Common myeloid progenitor, CD34-positive (primary cell): ENCODE measurements around the gene CAPZB.

Source experiments
- CTCF ChIA-PET: fragments of 350-600 bp; sonication (Branson Sonifier 250); formaldehyde crosslinking; loops from one replicate; lab custom pipeline; 2021; ENCODE audit warnings: antibody characterized with exemption; lab: Charles Lee
- POLR2A ChIA-PET: fragments of 350-600 bp; sonication (Branson Sonifier 250); formaldehyde crosslinking; loops from one replicate; lab custom pipeline; 2021; ENCODE audit warnings: antibody characterized with exemption; lab: Charles Lee
- DNase-seq, 3 donors: peaks; one replicate each; pipeline versions ENCODE4 v3.0.0 to v3.0.0-alpha.2; 2013
- H3K27ac ChIP-seq, 2 experiments: 1 replicate in 1 of 2; 2 replicates in 1 of 2; pipeline ENCODE4 v1.7.0; 2013; ENCODE audit warnings: inconsistent platforms in 2 of 2, low read length in 2 of 2, mild to moderate bottlenecking in 2 of 2, low read depth in 1 of 2, moderate library complexity in 1 of 2; ENCODE audit not compliant: severe bottlenecking in 2 of 2, insufficient read depth in 1 of 2, poor library complexity in 1 of 2
- H3K27me3 ChIP-seq, 5 experiments: replicated peaks in 2 of 5; 1 replicate in 3 of 5; 2 replicates in 2 of 5; pipeline versions ENCODE4 v1.6.1 to v1.7.0; 2013; ENCODE audit warnings: low read length in 4 of 5, mild to moderate bottlenecking in 2 of 5, moderate library complexity in 2 of 5, inconsistent platforms in 1 of 5; ENCODE audit not compliant: insufficient read depth in 5 of 5, control insufficient read depth in 4 of 5
- H3K36me3 ChIP-seq, 4 experiments: 1 replicate in 2 of 4; 2 replicates in 2 of 4; pipeline versions ENCODE4 v1.6.1 to v1.7.0; 2013; ENCODE audit warnings: low read length in 3 of 4, control low read depth in 1 of 4, mild to moderate bottlenecking in 1 of 4; ENCODE audit not compliant: control insufficient read depth in 4 of 4, insufficient read depth in 4 of 4
- H3K4me1 ChIP-seq, 4 experiments: 1 replicate in 3 of 4; 2 replicates in 1 of 4; pipeline versions ENCODE4 v1.6.1 to v1.7.1; 2013; ENCODE audit warnings: low read length in 3 of 4, mild to moderate bottlenecking in 3 of 4, control low read depth in 1 of 4, inconsistent platforms in 1 of 4, moderate library complexity in 1 of 4; ENCODE audit not compliant: control insufficient read depth in 4 of 4, insufficient read depth in 4 of 4; ENCODE audit errors: control extremely low read depth in 1 of 4
- H3K4me3 ChIP-seq, 7 experiments: 1 replicate in 4 of 7; 2 replicates in 3 of 7; pipeline versions ENCODE4 v1.5.1 to v1.7.0; 2013; ENCODE audit warnings: mild to moderate bottlenecking in 7 of 7, low read length in 6 of 7, moderate library complexity in 6 of 7, inconsistent platforms in 2 of 7, low read depth in 2 of 7, control low read depth in 1 of 7; ENCODE audit not compliant: insufficient read depth in 4 of 7, control insufficient read depth in 1 of 7; ENCODE audit errors: extremely low read depth in 1 of 7
- H3K9me3 ChIP-seq, 5 experiments: 1 replicate in 4 of 5; 2 replicates in 1 of 5; pipeline versions ENCODE4 v1.6.1 to v1.7.1; 2013; ENCODE audit warnings: low read length in 4 of 5, mild to moderate bottlenecking in 2 of 5, inconsistent platforms in 1 of 5, low read depth in 1 of 5, moderate library complexity in 1 of 5; ENCODE audit not compliant: control insufficient read depth in 4 of 5, insufficient read depth in 2 of 5; ENCODE audit errors: control extremely low read depth in 1 of 5
- WGBS: methylation state at CpG from one replicate; pipeline ENCODE4 v1.1.5; 2013; ENCODE audit not compliant: insufficient coverage; 5-methylcytosine and 5-hydroxymethylcytosine counted together

Gene CAPZB

DNA sequence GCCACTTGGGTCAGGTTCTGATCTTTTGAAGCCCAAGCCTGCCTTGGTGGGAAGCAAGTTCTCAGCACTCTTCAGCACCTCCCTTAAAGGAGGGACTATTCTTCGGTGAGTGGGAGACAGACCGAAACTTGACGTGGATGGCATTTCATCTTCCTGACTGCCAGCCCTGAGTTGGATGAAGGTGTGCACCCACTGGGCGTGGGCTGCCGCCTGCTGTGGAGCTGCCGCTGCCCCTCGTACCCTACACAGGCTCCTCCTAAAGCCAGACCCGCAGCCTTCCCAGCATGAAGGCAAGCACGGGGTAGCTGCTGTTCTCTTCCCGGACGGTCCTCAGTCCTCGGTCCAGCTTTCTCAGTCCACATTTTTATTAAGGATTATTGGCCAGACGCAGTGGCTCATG is 89.1 kb downstream of the CAPZB start:
- H3K9me3 ChIP-seq = no peaks in the 10 kb centered on the region
- no peak overlapping the region for H3K4me3 ChIP-seq
- no peak for DNase-seq
- H3K27ac ChIP-seq = no peak overlapping the region
- peaks cover 2 to 28% (median 24%) of the 10 kb centered on the region in 4 experiments for H3K4me1 ChIP-seq
- WGBS = 100% methylated on average over 11 of the region's 13 CpGs
- CTCF ChIA-PET = interaction anchor here (0.7 to 1.6 kb wide), 2 partner anchors 21 to 185 kb away, joined by 3 read pairs; no protein-coding TSS in a partner anchor
- peaks cover 3 to 39% (median 8%) of the 10 kb centered on the region in 4 experiments for H3K36me3 ChIP-seq
- H3K27me3 ChIP-seq = no peaks in the 10 kb centered on the region
- POLR2A ChIA-PET = no interaction called here

DNA sequence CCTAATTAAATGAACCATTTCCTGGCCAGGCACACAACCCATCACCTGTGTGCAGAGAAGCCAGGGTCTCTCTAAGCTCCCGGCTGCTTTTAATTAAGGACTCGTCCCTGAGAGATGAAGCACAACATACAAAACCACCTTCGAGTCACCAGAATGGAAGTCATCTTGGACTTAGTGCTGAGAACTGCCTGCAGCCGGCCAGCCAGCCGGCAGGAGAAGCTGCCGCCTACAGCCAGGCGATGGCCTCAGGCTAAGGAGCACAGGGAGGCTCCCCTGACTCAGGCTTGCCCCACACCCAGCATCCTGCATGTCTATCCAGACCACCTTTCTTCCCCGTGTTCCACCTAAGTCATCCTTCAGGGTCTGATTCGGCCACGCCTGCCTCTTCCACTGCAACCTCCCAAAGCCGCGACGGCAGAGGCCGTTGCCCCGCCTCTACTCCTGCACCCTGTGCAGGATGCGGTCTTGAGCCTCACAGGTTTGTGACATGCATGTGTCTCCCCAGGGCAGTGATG is 89.6 kb downstream of the CAPZB start:
- Histone ChIP-seq H3K27ac (no peak overlapping the region), H3K4me1 (peaks cover 2 to 32% (median 26%) of the 10 kb centered on the region in 4 experiments), H3K4me3 (no peak overlapping the region), H3K36me3 (peaks cover 3 to 38% (median 8%) of the 10 kb centered on the region in 4 experiments), H3K27me3 (no peaks in the 10 kb centered on the region), H3K9me3 (no peaks in the 10 kb centered on the region)
- ChIA-PET POLR2A (no interaction called here), CTCF (interaction anchor here (0.9 to 1.6 kb wide), 2 partner anchors 52 to 186 kb away, joined by 3 read pairs; no protein-coding TSS in a partner anchor)
- DNase-seq = no peak
- over 99% methylated on average over 16 of the region's 16 CpGs for WGBS

DNA sequence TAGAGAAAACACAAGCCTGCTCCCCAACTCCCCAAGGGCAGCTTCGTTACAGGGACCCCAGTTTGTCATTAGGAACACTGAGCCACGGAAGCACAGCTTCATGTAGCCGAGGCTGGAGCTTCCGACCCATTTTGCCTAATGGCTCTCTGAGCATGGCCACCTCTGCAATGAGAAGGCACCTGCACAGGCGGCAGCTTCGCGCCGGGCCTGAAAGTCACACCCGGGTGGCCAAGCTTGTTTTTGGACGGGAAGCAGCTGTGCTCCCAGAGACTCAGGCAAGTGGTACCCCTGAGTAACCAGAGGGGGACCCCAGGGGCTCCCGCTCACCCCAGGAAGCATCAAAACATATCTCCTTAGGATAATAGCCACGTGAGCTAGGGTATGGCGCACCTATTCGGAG is 92.3 kb downstream of the CAPZB start:
- Histone ChIP-seq H3K4me1 (peaks cover 12 to 46% (median 39%) of the 10 kb centered on the region in 4 experiments), H3K27me3 (no peaks in the 10 kb centered on the region), H3K36me3 (peaks cover 0 to 20% (median 4%) of the 10 kb centered on the region in 4 experiments), H3K27ac (peak overlapping the region in 1 of 2 experiments; percentile 78), H3K9me3 (no peaks in the 10 kb centered on the region), H3K4me3 (no peak overlapping the region)
- WGBS = 88% methylated on average over 14 of the region's 14 CpGs
- CTCF ChIA-PET = interaction anchor here (0.7 to 3.7 kb wide), 15 partner anchors 9 to 267 kb away, joined by 3 to 40 read pairs (median 4); no protein-coding TSS in a partner anchor
- DNase-seq = no peak
- POLR2A ChIA-PET = no interaction called here

DNA sequence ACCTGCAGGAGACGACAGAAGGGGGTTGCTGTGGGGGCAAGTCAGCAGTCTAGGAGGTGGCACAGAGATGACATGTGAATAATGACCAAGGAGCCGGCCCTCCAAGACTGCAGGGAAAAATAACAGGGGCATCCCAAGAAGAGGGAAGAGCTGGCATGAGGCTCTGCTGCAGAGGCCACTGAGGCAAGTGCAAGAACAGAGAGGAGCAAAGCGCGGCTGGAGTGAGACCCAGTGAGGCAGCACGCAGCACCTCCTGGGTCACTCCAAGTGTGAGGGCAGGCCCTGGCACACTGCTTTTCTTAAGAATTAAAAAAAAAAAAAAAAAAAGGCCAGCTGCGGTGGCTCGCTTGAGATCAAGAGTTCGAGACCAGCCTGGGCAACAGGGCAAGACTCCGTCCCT is 93.1 kb downstream of the CAPZB start:
- WGBS = 6% methylated on average over 2 of the region's 9 CpGs
- Histone ChIP-seq H3K36me3 (peaks cover 0 to 18% (median 4%) of the 10 kb centered on the region in 4 experiments), H3K9me3 (no peaks in the 10 kb centered on the region), H3K4me1 (peaks cover 12 to 47% (median 41%) of the 10 kb centered on the region in 4 experiments), H3K4me3 (peak overlapping the region in 2 of 7 experiments; percentile 19 to 23), H3K27me3 (no peaks in the 10 kb centered on the region), H3K27ac (peak overlapping the region in 1 of 2 experiments; percentile 78)
- POLR2A ChIA-PET = no interaction called here
- CTCF ChIA-PET = interaction anchor here (0.9 to 3.7 kb wide), 15 partner anchors 10 to 268 kb away, joined by 3 to 40 read pairs (median 4); no protein-coding TSS in a partner anchor
- DNase-seq = no peak

DNA sequence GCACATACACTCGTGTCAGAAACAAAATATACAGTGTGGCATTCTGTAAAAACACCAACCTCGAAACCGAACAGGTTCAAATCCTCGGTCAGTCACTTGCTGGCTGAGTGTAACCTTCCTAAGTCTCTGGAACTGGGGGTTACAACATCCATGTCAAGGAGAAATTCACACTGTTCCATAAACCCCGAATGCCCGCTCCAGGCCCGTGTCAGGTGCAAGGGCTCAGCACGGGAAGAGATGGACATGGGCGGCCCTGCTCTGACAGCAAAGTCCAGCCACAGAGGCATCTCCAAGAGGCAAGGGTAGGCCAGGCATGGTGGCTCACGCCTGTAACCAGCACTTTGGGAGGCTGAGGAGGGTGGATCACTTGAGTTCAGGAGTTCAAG is 93.8 kb downstream of the CAPZB start:
- peak overlapping the region; percentile 34 to 78 for H3K27ac ChIP-seq
- H3K4me1 ChIP-seq = peaks cover 12 to 49% (median 42%) of the 10 kb centered on the region in 4 experiments
- DNase-seq = no peak

DNA sequence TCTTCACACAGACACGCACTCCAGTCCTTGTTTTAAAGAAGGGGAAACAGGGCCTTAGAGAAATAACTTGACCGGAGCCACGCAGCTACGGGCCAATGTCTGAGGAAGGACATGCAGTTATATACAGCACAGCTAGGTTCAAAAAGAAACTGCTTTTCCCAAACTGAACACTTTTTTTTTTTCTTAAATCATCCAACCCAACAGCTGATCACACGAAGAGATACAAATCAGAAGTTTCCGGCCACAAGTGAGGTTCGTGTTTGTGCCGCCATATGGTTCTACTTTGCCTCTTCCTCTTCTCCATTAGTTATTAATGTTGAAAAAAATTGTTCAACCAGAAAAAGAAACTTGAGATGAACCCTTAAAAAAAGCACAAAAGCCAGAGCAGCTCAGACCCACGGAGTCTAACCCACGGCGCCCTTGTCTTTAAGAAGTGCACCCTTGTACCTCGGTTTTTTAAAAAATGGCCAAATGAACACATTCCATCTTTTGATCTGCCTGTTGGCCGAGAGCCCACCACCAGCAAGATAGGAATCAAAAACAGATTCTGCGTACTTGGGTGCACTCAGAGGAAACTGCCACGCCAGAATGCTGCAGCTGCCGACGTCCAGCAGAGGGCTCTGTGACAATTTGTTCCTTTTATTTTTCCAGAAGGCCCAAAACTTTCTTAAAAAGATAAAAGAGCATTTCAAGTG is 94.3 kb downstream of the CAPZB start:
- 0% methylated on average over 12 of the region's 17 CpGs for WGBS
- no peaks in the 10 kb centered on the region for H3K27me3 ChIP-seq
- H3K27ac ChIP-seq = peak overlapping the region; percentile 62 to 78
- peaks cover 0 to 23% (median 5%) of the 10 kb centered on the region in 4 experiments for H3K36me3 ChIP-seq
- peak overlapping the region in 6 of 7 experiments; percentile 40 to 77 (median 48) for H3K4me3 ChIP-seq
- H3K9me3 ChIP-seq = no peaks in the 10 kb centered on the region
- peaks cover 12 to 49% (median 42%) of the 10 kb centered on the region in 4 experiments for H3K4me1 ChIP-seq
- peak; percentile 93 to 98 (median 97) for DNase-seq
- CTCF ChIA-PET = interaction anchor here (0.6 to 3.7 kb wide), 18 partner anchors 8 to 260 kb away, joined by 3 to 40 read pairs (median 4); a partner anchor contains a TSS
- POLR2A ChIA-PET = interaction anchor here (0.6 to 0.7 kb wide), 4 partner anchors 9 to 64 kb away, joined by 3 to 8 read pairs (median 4); no protein-coding TSS in a partner anchor

More for the DNA sequence above, 93.8 kb downstream of the CAPZB start:
- Histone ChIP-seq H3K4me3 (peak overlapping the region in 6 of 7 experiments; percentile 40 to 77 (median 48)), H3K36me3 (peaks cover 0 to 22% (median 5%) of the 10 kb centered on the region in 4 experiments), H3K9me3 (no peaks in the 10 kb centered on the region), H3K27me3 (no peaks in the 10 kb centered on the region)
- CTCF ChIA-PET = interaction anchor here (1.0 to 3.7 kb wide), 13 partner anchors 8 to 260 kb away, joined by 3 to 40 read pairs (median 5); a partner anchor contains a TSS
- WGBS = 16% methylated on average over 7 of the region's 10 CpGs
- POLR2A ChIA-PET = interaction anchor here (0.7 kb wide), 1 partner anchor 64 kb away, joined by 3 read pairs; no protein-coding TSS in a partner anchor
